GM12875 (cell line): ENCODE data around the gene OSBPL8.
"Not testable (repeated sequence)": the region's sequence is repeated elsewhere in the genome, so short reads cannot be mapped to it uniquely, and the experiment has no call there.

Source experiments
- H3K4me3 ChIP-seq: one replicate; pipeline ENCODE4 v1.5.1; 2011; ENCODE audit warnings: low read depth, low read length, control low read depth
- CTCF ChIP-seq: IDR thresholded peaks from 2 replicates; pipeline ENCODE4 v1.5.1; 2011; ENCODE audit warnings: low read depth, mild to moderate bottlenecking, control low read depth, inconsistent platforms, low read length, moderate library complexity, borderline replicate concordance; ENCODE audit not compliant: insufficient read depth

Gene OSBPL8

GRCh38 chr12:76491292-76491691 is 68.3 kb downstream of the OSBPL8 start:
- no peak overlapping the region for H3K4me3 ChIP-seq
- TF ChIP-seq CTCF: no peak

- H3K4me3 ChIP-seq: no peak overlapping the region
- no peak for TF ChIP-seq CTCF
Observed at GRCh38 chr12:76490763-76491162, 68.8 kb downstream of the OSBPL8 start.

- no peak overlapping the region for H3K4me3 ChIP-seq
- TF ChIP-seq CTCF: no peak
Observed at GRCh38 chr12:76489737-76490136, 69.8 kb downstream of the OSBPL8 start.

GRCh38 chr12:76486011-76486410 is 73.6 kb downstream of the OSBPL8 start:
- no peak overlapping the region for H3K4me3 ChIP-seq
- no peak for TF ChIP-seq CTCF

- no peak overlapping the region for H3K4me3 ChIP-seq
- no peak for TF ChIP-seq CTCF
Observed at GRCh38 chr12:76480796-76481195, 78.8 kb downstream of the OSBPL8 start.

GRCh38 chr12:76478045-76478444 is 81.5 kb downstream of the OSBPL8 start:
- no peak overlapping the region for H3K4me3 ChIP-seq
- TF ChIP-seq CTCF: no peak

GRCh38 chr12:76472862-76473261 is 86.7 kb downstream of the OSBPL8 start:
- H3K4me3 ChIP-seq: not testable (repeated sequence)

- H3K4me3 ChIP-seq: no peak overlapping the region
Observed at GRCh38 chr12:76471579-76471978, 88.0 kb downstream of the OSBPL8 start.

More at GRCh38 chr12:76471579-76471978, 88.0 kb downstream of the OSBPL8 start:
- TF ChIP-seq CTCF: no peak
